Stimulated activated CD4-positive, alpha-beta T cell treated with anti-CD3 and anti-CD28 coated beads, Interleukin-2, amount 100 ng/mL, for 24 hours (primary cell): ENCODE data around the gene SLCO3A1.

Experiments used
- DNase-seq, 2 donors: peaks; one replicate each; pipeline ENCODE4 v3.0.0-alpha.2; 2020

Gene SLCO3A1

DNA sequence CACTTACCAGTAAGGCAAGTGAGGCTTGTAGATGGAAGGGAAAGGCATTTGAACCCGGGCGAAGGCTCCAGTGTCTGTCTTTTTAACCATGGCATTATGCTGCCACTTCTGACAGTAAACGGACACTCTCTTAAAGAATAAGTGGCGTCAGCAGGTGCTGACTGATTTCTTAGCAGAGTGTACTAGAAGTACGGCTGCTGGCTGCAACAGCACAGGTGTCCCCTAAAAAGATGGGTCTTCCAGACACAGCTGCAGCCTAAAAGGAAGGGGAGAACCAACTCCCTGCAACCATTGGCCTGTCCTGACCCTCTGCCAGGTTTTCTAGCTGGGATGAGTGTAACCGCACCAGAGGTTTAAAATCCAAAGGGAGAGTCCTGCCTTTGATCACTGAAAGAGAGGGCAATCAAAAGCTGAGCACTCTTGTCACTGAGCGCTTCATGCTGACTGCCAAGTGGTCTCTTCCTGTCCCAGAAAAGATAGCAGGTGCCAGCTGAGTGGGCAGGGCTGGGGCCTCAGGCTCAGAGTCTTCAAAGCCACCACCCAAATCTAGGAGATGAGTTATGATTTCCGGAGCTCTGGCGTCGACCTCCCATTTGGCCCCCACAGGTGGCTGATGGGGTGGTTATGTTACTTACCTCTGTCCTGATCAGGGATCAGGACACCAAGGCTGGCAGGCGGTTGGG is 255.8 kb downstream of the SLCO3A1 start:
- DNase-seq, result no peak

DNA sequence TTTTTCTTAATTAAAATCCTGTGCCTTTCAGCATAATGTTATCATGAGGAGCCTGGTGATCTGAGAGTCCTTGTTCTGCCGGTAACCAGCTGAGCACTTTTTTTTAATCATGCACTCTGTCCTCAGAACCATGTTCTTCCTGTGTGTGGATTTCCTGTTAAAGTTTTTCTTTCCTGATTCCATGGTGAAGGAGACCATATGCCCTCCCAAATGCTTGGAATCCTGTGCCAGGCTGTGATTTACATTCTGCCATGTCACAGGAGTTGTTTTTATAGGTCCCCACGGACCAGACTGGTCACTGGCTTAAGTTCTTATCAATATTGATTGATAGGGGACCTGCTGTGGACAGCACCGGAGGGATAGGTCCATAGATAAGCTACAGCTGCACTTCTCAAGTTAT is 257.8 kb downstream of the SLCO3A1 start:
- DNase-seq, result no peak

DNA sequence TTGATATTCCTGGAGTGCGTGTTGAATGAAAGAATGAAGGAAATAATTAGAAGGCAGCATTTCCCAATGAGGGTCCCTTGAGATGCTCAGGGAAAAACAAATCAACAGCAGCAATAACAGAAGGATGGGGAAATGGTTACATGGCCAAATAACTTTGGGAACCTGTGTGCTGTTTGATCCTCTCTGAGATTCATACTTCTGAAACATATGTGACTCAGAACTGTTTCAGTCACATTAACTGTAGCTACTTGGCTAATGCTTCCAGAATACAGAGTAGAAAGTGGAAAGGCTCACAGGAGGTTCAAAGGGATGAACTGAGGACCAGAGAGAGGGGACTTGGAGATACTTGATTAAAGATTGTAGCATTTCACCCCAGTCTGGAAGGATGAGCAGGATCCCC is 258.2 kb downstream of the SLCO3A1 start:
- DNase-seq, result no peak

DNA sequence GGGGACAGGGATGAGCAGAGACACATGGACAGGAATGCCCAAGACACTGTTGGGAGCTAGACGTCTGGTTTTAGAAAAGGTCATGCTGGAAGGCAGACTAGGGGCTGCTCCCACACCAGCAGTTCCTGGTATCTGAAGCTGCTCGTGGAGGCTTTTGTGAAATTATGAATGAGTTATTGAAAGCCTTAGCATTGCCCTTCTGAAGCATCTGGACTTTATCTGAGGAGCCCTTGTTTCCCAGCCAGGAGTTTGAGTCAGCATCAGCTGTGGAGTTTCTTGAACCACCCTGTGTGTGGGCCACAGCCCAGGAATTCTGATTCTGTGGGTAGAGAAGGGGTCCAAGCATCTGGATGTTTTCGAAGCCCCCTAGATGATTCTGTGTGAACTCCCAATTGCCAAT is 258.7 kb downstream of the SLCO3A1 start:
- no peak for DNase-seq

DNA sequence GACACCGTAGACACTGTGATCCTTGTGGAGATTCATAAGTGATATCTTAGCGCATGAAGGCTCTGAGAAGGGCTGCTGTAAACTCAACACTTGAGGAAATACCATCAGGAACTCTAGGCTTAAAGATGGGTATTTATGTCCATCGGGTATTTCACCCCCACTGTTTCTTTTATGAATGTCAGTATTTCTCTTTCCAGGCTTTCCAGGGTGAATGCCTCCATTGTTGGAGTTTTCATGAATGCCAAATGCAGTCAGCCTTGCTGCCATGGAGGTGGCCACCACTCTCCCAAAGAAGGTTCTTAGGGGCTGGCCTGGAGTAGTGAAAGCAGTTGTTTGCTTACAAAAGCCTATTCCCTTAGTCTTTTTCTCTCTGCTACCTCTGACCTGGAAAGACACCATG is 259.2 kb downstream of the SLCO3A1 start:
- DNase-seq, result no peak

DNA sequence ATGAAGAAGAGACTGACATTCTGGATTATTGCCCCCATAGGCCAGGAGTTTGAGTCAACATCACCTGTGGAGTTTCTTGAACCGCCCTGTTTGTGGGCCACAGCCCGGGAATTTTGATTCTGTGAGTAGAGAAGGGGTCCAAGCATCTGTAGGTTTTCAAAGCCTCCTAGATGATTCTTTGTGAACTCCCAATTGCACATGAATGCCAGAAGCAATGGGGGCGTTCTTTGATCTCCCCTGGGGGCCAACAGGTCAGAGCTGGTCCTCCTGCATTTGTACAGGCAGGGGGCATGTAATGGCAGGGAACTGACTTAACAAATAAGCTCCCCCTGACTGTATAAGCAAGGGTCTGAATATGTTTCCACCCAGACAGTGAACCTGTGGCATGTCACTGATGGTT is 260.3 kb downstream of the SLCO3A1 start:
- no peak for DNase-seq

DNA sequence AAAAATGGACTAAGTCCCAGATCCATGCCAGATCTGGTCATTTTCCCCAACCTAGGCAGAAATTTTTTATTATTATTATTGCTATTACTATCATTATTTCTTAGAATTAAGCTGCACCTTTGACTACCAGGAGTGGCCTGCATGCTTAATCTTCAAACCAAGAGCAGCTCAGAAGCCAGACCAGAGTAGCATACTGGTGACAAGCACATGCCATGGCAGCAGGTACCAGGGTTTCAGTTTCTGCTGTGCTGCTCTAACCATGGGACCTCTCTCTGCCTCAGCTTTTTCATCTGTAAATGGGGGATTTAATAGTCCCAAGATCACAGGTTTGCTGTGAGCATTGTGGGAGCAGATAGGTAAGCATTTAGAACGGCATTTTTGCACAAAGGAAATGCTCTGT is 262.3 kb downstream of the SLCO3A1 start:
- no peak for DNase-seq

DNA sequence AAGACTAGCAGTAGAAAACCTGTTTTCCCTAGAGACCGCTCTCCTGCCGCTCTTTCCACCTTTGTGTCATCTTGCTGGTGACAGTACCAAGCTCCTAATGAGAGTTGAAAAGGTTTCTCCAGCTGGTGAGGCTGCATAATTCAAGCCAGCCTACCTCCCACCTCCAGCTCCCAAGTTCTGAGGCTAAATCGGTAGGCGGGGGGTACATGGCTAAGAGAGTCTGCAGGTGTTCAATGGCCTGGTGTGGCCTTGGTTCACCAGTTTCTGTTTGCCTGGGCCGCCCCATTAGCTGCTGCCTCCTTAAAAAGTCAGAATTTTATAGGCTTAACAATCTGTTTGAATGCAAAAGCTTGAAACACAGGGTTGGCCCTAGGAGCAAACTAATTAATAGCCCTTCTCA is 262.8 kb downstream of the SLCO3A1 start:
- DNase-seq, result no peak

DNA sequence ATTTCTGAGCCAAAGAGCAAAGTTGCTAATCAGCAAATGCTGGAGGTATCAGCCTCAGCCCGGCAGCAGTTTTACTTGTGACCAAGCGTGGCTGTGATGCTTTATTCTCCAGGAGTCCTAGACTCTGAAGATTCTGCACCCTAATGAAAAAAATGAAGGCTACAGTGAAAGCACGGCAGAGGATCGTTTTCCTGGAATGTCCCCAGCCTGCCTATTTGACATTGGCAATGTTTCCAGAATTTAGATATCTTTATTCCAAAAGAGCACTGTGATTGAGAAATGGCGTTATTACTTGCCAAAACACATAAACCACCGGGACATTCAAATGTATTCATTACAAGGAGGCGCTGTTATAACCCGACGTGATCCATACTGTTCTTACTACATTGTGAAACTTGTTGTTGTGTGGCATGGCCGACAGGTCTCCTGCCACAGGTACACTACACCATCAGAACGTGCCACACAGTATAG is 263.8 kb downstream of the SLCO3A1 start:
- no peak for DNase-seq

DNA sequence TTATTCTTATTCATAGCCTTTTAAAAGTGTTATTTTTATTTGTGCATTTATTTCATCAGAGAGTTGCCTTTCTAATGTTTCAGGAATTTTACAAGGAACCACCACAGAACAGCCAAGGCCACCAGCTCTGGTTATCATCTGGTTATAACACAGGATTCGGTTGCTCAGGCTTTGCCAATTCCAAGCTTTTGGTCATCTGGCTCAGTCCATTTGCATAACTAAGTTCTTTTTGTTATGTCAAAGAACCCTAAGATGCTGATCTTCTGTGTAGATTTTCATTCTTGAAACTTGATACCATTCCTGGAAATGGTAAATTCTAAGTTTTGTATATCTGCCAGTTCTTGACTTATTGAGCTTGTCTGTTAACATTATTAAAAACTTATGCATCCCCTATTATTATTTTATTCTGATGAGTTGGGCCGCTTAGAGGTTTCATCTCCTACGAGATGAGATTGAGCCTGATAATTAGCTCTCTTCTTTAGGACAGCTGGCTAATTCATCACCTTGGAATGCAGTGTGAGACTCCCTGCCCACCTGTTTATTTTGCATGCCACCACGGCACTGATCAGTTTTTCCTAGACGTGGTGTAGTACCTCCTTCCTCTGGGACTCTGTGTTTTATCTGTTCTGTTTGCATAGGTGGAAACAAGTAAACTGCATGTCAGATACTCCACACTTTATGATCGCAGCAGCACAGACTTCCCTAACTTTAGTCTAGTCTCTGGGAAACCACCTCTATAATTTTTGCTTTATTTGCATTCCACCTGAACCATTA is 264.8 kb downstream of the SLCO3A1 start:
- DNase-seq, result no peak

DNA sequence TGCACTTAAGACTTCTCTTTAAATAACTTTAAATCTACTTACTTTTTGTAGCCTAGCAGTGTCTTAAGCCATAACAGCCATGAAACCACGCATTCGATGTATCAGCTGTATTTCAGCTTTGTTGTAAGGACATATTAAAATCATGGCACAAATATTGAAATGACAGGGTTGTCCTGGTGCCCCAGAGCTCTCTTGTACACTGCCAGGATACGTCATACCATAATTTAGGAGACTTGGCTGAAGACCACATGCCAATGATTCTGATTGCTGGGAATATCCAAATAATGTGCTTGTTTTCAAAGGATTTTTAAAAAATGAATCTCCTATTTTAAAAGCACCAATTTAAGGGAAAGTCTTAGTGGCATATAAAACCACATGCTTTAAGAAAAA is 265.4 kb downstream of the SLCO3A1 start:
- DNase-seq, result no peak

DNA sequence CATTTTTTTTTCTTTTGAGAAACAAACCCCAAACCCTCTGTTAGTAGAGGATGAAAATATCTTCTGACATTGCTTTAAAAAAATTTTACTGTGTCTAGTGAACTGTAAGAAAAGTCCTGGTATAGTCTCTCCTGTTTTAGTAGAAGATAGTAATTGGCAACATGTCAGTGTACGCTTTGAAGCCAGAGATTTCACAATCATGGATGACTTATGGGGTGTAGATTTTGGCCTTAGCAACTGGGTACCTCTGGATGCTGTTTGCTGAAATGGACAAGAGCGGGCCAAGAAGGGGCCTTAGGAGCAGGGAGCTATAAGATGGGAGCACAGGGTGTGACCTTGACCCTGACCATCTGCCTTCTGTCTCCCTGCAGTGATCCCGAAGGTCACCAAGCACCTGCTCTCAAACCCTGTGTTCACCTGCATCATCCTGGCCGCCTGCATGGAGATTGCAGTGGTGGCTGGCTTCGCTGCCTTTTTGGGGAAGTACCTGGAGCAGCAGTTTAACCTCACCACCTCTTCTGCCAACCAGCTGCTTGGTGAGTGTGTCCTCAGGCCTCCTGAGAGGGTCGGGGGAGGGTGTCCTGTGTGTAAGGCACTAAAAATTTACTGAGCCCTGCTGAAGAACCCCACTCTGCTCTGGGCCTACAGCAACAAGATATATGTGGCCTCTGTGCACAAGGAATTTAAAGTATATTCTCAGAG is 266.7 kb downstream of the SLCO3A1 start:
- DNase-seq, result no peak

DNA sequence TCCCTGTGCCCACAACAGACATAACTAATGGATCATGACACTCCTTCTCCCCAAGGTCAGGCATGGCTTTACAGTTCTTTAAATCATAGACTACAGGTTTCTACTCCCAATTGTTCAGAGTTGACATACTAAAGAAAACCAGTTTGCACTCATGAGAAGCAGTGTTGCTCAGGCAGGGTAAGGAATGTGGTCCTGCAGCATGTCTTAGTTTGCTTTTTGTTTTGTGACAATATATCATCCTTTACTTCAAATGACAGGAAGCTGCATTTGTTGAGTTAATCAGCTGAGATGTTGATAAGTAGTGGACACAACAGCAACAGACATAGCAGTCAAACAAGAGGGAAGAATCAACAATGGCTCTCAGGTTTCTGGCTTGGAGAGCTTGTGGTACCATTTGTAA is 267.5 kb downstream of the SLCO3A1 start:
- DNase-seq, result no peak

DNA sequence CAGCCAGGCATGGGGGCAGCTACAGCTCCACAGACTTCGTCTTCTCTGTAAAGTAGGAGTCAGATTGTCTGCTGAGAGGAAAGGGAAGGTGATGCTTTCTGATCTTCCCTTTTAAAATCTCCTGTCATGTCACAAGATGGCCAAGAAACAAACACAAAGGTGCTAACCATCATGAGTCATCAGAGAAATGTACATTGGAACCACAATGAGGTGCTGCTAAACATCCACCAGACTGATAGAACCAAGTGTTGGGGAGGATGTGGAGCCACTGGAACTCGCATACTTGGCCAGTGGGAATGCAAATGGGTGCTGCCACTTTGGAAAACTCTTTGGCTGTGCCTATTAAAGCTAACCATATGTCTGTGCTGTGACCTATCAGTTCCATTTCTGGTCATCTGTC is 268.8 kb downstream of the SLCO3A1 start:
- DNase-seq, result no peak

DNA sequence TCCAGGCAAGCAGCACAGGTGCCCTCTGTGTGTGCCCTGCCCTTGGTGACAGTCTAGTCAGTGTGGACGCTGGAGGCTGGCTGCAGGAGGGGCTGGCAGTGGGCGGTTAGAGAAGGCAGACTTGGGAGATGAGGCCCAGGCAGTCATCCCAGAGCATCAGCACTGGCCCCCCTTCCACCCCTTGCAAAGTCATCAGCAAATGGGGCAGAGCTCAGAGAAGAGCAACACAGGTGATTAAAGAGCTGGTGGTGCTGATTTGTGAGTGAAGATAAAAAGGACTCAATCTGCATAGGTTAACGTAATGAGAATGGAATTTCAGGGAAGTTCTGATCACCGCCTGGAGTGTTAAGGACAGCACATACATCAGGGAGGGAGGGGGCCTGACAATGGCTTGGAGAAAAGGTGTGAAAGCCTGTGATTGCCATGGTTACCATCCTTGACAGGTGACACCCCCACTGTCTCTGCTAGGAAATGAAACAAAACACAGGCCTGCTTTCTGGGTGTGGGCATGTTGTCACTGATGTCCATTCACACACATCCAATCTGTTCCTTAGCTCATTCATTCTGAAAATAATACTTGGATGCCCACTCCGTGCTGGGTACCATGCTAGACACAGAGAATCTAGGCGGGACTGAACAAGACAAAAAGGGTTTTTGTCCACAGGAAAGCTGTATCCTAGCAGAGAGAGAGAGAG is 270.6 kb downstream of the SLCO3A1 start:
- no peak for DNase-seq

DNA sequence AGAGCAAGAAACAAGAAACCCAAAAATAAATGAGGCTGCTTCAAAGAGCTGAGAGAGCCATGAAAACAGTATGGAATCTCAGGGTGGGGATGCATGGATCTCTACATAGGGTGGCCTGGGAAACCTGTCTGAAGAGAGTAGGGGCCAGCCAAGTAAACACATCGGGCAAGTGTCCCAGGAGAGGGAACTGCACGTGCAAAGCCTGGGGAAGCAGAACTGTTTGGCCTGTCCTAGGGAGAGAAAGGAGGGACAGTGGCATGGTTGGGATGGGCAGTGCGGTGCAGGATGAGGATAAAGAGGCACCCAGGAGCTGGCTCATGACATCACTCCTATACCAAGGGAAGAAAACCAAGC is 271.1 kb downstream of the SLCO3A1 start:
- DNase-seq, result no peak

DNA sequence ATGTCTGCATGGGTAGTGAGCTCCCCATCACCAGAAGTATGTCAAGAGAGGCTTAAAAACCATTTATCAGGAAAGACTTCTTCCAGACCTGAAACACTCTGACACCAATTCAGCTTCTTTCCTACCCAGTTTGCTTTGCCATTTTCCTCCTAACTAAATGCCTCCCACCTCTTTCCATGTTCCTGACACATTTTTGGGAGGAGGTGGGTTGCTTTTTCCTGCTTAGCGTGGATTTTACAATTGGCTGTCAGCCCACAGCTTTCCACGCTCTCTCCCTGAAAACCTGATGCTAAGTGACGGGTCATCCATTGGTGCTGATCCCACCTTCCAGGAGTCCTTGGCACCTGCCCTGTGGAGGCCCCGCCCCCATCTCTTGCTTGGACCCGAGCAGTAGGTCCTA is 275.3 kb downstream of the SLCO3A1 start:
- DNase-seq, result no peak

DNA sequence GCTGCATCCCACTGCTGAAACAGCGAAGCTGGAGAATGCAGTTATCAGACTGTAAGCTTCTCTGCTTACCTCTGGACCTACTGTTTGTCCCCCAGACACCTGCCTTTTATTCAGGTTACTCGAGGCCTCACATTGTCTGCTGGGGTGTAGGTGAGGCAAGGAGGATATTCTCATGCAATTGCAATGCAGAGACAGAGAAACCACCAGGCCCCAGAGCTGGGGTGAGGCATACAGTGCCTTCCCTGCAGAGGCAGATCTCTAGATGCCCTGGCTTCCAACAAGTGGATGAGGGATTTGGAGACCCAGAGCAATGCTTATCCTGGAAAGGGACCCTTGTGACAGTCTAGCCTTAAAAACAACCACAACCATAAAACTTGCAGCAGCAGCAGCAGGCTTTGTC is 276.7 kb downstream of the SLCO3A1 start:
- no peak for DNase-seq

DNA sequence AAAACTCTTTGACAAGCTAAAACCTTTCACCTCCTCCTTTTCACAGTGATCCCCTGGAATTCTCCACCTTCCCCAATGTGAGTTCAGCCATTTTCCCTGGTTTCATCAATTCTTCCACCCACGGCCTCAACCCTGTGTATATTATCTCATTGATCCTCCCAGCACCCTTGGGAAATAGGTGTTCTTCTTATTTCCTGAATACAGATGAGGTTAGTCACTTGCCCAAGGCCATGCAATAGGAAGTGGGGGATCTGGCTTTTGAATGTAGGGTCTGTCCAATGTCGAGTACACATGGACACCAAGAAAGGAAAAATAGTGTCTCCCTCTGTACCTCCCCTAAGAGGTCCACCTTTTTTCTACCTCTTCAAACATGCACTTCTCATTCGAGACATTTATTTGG is 277.4 kb downstream of the SLCO3A1 start:
- no peak for DNase-seq

DNA sequence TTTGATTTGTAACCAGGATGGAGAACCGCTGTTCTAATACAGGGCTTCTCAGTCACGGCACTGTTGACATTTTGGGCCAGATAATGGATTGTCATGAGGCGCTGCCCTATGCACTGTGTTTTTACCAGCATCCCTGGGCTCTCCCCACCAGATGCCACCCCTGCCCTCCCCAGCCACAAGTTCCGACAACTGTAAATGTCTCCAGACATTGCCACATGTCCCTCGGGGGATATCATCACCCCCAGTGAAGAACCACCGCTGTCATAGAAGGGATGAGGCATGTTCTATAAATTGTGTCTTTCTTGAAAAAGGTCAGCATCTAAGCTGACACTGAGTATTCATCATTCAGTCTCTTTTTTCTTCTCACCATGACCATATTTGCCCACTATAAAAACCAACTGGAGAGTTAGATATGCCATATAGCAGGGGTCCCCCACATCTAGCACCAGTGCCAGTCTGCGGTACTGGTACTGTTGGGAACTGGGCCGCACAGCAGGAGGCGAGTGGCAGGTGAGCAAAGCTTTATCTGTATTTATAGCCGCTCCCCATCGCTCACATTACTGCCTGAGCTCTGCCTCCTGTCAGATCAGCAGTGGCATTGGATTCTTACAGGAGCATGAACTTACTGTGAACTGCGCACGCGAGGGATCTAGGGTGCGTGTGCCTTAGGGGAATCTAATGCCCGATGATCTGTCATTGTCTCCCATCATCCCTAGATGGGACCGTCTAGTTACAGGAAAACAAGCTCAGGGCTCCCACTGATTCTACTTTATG is 279.7 kb downstream of the SLCO3A1 start:
- no peak for DNase-seq

DNA sequence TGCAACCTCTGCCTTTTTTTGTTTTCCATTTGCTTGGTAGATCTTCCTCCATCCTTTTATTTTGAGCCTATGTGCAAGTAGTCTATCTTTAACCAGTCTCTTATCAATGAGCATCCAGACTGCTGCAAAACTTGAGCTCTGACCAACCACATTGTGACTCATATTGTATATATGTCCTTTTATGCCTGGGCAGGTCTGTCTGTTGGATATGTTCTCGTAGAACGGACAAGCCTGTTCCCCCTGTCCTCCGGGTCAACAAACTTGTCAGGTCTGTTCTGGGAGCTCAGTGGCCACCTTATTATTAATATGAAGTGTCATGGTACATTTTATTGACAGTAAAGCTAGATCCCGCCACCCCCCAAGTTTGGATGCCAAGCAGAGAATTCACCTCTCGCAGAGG is 287.3 kb downstream of the SLCO3A1 start:
- no peak for DNase-seq

DNA sequence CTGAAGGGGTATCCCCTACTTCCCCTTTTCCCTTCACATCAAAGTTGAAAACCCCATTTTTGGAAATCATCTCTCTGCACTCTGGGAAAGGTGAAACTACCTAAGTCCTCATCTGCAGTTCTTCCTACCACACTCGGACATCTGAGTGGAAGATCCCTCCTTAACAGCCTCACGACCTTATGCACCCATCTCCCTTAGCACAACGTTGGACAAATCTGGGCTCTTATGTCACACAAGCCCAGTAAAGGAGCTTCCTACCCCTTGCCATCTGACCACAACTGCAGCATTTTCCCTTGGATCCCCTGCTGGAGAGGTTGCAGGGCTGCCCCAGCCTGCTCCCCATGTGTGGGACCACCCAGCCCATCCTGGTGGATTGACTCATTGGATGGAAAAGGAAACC is 288.1 kb downstream of the SLCO3A1 start:
- DNase-seq, result no peak
